ENCODE results near the gene TMSB4X.
"Not testable (repeated sequence)": the region's sequence is repeated elsewhere in the genome, so short reads cannot be mapped to it uniquely, and the experiment has no call there.

TMSB4X gene

GRCh38 chrX:12976819-12977732 is 2.2 kb downstream of the TMSB4X start:
- not testable (repeated sequence) for DNase-seq

- DNase-seq = no peak
Measured at GRCh38 chrX:12977761-12978204, 2.9 kb downstream of the TMSB4X start.

GRCh38 chrX:12978205-12979025 is 3.5 kb downstream of the TMSB4X start:
- DNase-seq = peak; percentile 72

- DNase-seq = no peak
Measured at GRCh38 chrX:12979026-12979607, 4.2 kb downstream of the TMSB4X start.

- DNase-seq = no peak
Measured at GRCh38 chrX:12979616-12980015, 4.7 kb downstream of the TMSB4X start.

GRCh38 chrX:12980039-12980438 is 5.1 kb downstream of the TMSB4X start:
- not testable (repeated sequence) for DNase-seq

GRCh38 chrX:12981880-12982279 is 7.0 kb downstream of the TMSB4X start:
- no peak for DNase-seq

GRCh38 chrX:12984603-12985319 is 9.9 kb downstream of the TMSB4X start:
- peak; percentile 75 for DNase-seq

GRCh38 chrX:12985331-12985730 is 10.4 kb downstream of the TMSB4X start:
- DNase-seq = no peak

- no peak for DNase-seq
Measured at GRCh38 chrX:12986164-12986779, 11.4 kb downstream of the TMSB4X start.

GRCh38 chrX:12986886-12987285 is 12.0 kb downstream of the TMSB4X start:
- no peak for DNase-seq

GRCh38 chrX:12987340-12987739 is 12.4 kb downstream of the TMSB4X start:
- no peak for DNase-seq

- DNase-seq = no peak
Measured at GRCh38 chrX:12987900-12988594, 13.1 kb downstream of the TMSB4X start.

GRCh38 chrX:12988797-12989196 is 13.9 kb downstream of the TMSB4X start:
- DNase-seq = no peak

GRCh38 chrX:12989461-12989860 is 14.6 kb downstream of the TMSB4X start:
- no peak for DNase-seq

- DNase-seq = no peak
Measured at GRCh38 chrX:12991575-12991974, 16.7 kb downstream of the TMSB4X start.

GRCh38 chrX:12992544-12993118 is 17.7 kb downstream of the TMSB4X start:
- DNase-seq = no peak

GRCh38 chrX:12993826-12994225 is 18.9 kb downstream of the TMSB4X start:
- DNase-seq = no peak

- no peak for DNase-seq
Measured at GRCh38 chrX:12994321-12994720, 19.4 kb downstream of the TMSB4X start.

- no peak for DNase-seq
Measured at GRCh38 chrX:12996934-12997435, 22.1 kb downstream of the TMSB4X start.
